Activated CD8-positive, alpha-beta memory T cell treated with anti-CD3 and anti-CD28 coated beads for 48 hours (primary cell): Measurements from ENCODE around the gene ATP13A2.
"Not testable (repeated sequence)": the region's sequence is repeated elsewhere in the genome, so short reads cannot be mapped to it uniquely, and the experiment has no call there.

Source experiments
- DNase-seq, 3 experiments: peaks; one replicate each; pipeline ENCODE4 v3.0.0-alpha.2; 2020; ENCODE audit warnings: low read depth in 2 of 3, low spot score in 2 of 3

The ATP13A2 gene

DNA sequence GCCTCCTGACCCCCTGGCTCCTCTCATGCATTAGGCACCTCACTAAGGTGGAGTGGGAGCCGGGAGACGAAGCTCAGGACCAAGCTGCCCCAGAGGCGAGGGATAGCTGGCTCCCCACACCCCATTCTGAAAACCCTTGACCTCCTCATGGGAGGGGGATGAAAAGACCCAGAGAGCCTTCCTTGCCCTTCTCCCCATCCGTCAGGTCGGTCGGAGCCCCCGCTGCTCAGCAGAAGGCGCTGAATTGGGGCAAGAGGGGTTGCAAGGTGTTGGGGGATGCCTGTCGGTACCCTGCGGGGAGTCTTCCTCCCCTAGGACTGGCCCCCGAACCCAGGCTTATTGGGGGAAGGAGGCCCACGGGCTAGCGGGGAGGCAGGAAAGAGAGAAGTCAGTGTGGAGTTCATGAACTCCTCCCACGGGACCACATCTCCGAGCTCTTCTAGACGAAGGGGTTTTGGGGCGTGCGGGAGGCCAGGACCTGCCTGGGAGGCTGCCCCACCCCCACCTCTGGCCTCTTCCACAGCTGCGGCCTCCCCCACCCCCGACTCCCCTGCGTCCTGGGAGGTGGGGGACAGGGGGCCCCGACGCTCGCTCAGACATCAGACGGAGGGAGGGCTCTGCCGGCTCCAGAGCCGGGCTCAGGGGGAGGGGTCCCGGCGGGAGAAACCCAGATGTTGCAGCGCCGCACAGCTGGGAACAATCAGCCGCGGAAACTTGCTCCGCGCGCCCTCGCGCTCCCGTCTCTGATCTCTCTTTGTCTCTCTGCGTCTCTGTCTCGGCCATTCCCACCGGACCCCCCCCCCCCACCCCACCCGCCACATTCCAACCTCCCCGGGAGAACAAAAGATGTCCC is 32.0 kb downstream of the ATP13A2 start:
- DNase-seq: no peak

DNA sequence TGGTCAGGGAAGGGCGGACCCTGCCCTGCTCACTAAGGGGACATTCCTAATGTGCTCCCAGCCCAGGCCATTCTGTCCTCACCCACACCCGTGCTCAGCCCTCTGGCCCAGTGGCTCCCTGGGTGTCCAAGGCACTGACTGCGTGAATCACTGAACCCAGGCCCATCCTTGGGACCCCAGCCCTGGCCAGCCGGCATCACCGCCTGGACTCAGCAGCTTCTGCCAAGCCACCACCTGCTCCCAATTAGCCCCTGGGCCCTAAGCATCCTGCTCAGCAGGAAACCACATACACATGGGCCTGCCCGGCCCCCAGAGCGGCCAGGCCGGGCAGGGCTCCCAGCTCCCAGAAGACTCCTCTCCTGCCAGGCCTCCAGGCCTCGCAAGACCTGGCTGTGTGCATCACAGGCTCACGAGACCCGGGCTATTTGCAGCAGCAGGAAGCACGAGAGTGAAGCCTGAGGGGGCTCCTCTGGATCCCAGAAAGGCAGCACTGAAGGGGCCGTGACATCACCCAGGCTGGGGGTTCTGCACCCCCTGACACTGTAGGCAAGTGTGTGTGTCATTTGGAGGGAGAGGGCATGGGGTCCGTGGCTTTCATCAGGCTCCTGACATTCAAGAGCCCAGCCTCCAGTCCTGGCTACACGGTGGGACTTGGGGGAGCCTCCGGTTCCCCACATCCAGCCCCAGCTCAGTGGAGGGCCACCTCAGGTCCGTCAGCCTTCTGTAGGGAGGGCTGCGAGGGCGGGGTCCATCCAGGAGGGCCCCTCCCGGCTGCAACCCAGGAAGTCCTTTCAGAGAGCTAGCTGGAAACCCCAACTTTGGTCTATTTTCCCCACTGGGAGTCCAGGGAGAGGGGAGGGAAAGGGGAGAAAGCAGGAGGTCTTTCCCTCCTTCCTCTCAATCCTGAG is 32.9 kb downstream of the ATP13A2 start:
- no peak for DNase-seq

GRCh38 chr1:16978139-16978538 is 33.6 kb downstream of the ATP13A2 start:
- no peak for DNase-seq

- no peak for DNase-seq
These were observed 34.4 kb downstream of the ATP13A2 start for GRCh38 chr1:16977377-16977776.

GRCh38 chr1:16976966-16977365 is 34.8 kb downstream of the ATP13A2 start:
- DNase-seq: no peak

- no peak for DNase-seq
These were observed 35.9 kb downstream of the ATP13A2 start for GRCh38 chr1:16975838-16976237.

- no peak for DNase-seq
These were observed 36.5 kb downstream of the ATP13A2 start for GRCh38 chr1:16975211-16975610.

GRCh38 chr1:16973215-16973614 is 38.5 kb downstream of the ATP13A2 start:
- DNase-seq: no peak

DNA sequence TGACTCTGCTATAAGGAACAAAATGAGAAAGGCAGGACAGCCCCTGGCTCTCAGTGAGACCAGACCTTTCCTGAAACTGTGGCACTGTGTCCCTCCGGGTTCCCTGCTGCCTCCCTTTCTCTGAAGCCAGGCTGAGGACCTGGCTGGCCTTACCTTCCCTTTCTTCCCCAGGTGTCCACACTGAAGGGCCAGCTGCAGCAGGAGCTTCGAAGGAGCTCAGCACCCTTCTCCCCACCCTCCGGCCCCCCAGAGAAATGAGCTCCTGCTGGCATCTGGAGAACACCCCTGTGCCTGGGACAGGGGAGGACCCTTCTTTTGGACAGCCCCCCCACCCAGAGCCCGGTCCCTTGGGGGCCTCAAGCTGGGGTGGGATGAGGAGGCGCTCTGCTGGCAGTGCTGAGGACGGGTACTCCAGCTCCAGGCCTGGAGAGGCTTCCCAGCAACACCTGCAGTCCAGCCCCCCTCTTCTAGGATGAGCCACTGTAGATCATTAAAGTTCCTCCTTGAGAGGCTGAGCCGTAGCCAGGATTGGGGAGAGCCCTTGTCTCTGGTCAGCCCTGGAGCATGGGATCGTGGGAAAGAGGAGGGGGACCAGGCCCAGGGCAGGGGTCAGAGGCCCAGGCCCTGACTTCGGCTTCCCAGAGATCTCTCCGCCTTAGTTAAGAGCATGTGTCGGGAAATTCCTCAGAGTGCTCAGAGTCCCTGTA is 39.4 kb downstream of the ATP13A2 start:
- DNase-seq: no peak

GRCh38 chr1:16971341-16972188 is 40.2 kb downstream of the ATP13A2 start:
- no peak for DNase-seq

DNA sequence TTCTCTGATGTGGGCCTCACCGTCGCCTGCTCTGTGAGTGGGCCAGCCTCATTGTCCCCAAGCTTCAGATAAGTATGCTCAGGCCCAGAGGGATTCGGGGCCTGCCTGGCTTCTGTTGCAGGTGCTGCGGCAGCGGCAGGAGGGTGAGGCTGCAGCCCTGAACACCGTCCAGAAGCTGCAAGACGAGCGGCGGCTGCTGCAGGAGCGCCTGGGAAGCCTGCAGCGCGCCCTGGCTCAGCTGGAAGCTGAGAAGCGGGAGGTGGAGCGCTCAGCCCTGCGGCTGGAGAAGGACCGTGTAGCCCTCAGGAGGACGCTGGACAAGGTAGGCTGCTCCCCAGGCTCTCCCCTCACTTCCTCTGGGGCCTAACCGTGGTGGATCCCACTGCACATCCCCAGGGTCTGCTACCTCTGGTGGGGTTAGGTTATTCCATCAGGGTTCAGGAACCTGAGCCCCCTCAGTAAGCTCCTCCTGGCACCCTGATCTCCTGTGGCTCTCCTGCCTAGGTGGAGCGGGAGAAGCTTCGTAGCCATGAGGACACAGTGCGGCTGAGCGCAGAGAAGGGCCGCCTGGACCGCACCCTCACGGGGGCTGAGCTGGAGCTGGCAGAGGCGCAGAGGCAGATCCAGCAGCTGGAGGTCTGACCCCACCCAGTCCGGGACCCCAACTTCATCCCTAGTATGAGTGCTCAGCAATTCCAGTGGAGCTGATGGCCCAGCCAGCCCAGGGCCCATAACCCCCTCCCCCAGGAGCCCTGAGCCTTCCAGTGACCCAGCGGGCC is 41.4 kb downstream of the ATP13A2 start:
- DNase-seq: no peak

DNA sequence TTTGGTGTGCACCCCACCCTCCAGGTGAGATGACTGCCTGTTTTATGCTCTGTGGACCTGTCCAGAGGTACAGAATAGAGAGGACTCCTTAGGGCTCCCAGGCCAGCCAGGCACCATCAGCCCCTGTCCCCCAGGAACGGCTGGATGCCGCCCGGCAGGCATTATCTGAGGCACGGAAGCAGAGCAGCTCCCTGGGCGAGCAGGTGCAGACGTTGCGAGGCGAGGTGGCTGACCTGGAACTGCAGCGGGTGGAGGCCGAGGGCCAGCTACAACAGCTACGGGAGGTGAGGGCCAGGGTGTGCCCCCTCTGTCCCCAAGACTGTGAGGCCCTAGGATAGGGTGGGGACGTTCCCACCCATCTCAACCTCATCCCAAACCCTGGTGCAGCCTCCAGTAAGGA is 42.1 kb downstream of the ATP13A2 start:
- no peak for DNase-seq

- DNase-seq: no peak
These were observed 42.6 kb downstream of the ATP13A2 start for GRCh38 chr1:16969057-16969611.

DNA sequence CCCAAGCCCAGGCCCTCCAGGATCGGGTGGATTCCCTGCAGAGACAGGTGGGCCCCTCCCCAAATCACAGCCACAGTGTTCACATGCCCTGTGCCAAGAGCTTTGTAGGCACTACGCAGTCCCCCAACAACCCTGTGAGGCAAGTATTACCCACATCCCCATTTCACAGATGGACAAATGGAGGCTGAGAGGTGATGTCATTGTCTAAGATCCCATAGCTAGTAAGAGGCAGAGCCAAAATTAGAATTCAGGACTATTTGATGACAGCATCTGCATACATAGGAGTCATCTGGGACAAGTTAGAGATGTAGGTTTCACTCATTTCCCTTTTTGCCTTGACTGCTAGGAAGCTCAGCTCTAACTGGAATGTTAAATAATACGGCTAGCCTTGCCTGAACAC is 43.4 kb downstream of the ATP13A2 start:
- no peak for DNase-seq

GRCh38 chr1:16967962-16968361 is 43.8 kb downstream of the ATP13A2 start:
- no peak for DNase-seq

GRCh38 chr1:16967095-16967575 is 44.6 kb downstream of the ATP13A2 start:
- DNase-seq: no peak

GRCh38 chr1:16966282-16966681 is 45.4 kb downstream of the ATP13A2 start:
- DNase-seq: no peak

GRCh38 chr1:16965486-16966067 is 46.2 kb downstream of the ATP13A2 start:
- no peak for DNase-seq

DNA sequence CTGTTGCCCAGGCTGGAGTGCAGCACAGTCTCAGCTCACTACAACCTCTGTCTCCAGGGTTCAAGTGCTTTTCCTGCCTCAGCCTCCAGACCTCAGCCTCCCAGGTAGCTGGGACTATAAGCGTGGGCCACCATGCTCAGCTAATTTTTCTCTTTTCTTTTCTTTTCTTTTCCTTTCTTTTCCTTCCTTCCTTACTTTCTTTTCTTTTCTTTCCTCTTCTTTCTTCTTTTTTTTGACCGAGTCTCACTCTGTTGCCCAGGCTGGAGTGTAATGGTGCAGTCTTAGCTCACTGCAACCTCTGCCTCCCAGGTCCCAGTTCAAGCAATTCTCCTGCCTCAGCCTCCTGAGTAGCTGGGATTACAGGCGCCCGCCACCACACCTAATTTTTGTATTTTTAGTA is 47.6 kb downstream of the ATP13A2 start:
- not testable (repeated sequence) for DNase-seq
